NCI-H2196 treated with DMSO at 0.1 percent for 48 hours (cell line): ENCODE results near the gene IER5L.

Experiments
- DNase-seq: peaks from one replicate; lab custom pipeline; 2025; ENCODE audit not compliant: unreplicated experiment; lab: John Stamatoyannopoulos, UW

The IER5L gene

DNA sequence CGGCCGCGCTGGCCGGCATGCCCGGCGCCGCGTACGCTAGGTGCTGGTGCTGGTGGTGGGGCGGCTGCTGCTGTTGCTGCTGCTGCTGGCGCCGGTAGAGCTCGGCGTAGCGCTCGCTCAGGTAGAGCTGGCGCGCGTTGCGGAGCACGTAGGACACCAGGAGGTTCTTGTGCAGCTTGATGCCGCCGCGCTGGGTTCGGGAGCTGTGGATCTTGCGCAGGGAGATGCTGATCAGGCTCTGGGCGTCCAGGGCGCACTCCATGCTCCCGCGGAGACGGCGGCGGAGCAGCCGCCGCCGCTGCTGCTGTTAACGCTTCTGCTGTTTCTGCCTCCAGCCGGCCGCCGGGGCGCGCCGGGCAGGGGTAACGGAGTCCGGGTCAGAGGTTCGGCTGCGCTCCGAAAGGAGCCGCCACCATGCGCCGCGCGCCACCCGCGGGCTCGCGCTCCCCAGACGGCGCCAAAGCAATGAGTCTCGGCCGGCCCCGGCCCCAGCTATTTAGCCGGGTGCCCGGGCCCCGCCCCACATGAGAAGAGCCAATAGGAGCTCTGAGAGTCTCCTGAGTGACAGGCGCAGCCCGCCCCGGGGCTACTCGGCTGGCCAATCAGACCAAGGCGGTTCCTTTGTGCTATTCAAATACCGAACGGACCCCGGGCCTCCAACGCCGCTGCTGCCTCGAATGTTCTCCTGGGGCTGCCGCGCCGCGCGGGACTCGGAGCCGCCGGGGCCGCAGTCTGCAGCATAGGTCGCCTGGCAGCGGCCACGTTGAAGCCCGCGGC, at the start of gene IER5L:
TSS of gene IER5L (minus strand) at position 471 of the 777 bp plus-strand sequence. CDS start at position 262, 209 bp downstream.
- peak; percentile 96 for DNase-seq

DNA sequence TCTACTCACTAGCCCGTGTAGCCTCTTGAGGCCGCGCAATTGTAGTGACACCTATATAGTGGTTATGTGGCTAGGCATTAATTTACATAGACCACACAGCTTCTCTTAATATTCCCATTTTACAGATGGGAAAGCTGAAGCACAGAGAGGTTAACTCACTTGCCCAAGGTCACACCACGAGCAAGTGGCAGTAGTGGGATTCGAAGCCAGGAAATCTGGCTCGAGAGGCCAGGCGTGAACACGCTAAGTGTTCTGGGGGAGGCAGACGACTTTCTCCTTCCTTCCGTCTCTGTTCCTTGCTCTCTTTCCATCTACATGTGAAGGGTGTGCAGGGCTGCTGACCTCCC, 49.8 kb upstream of the IER5L start:
- DNase-seq: no peak

DNA sequence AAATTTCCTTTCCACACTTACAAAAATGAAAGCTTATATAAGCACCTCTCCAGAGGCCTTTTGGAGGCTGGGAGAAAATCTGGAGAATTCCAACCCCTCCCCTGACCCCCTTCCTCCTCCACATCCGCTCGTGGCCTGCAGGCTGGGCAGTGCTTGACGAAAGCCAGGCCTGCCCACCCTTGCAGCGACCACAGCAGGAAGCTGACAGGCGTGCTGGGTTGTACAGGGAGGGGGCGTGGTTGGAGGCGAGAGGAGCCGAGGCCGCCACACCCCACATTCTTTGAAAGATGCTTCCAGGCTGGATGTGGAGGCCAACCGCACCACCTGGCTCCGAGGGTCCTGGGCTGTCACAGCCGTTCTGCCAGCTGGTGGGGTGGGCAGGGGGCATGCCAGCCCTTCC, 47.8 kb upstream of the IER5L start:
- no peak for DNase-seq

DNA sequence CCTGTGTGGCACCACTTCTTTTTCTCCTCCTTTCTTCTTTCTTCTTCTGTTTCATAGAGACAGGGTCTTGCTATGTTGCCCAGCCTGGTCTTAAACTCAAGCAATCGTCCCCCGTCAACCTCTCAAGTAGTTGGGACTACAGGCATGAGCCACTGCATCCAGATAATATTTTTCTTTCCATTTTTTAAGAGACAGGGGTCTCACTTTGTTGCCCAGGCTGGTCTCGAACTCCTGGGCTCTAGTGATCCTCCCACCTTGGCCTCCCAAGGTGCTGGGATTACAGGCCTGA, 47.4 kb upstream of the IER5L start:
- DNase-seq: no peak

DNA sequence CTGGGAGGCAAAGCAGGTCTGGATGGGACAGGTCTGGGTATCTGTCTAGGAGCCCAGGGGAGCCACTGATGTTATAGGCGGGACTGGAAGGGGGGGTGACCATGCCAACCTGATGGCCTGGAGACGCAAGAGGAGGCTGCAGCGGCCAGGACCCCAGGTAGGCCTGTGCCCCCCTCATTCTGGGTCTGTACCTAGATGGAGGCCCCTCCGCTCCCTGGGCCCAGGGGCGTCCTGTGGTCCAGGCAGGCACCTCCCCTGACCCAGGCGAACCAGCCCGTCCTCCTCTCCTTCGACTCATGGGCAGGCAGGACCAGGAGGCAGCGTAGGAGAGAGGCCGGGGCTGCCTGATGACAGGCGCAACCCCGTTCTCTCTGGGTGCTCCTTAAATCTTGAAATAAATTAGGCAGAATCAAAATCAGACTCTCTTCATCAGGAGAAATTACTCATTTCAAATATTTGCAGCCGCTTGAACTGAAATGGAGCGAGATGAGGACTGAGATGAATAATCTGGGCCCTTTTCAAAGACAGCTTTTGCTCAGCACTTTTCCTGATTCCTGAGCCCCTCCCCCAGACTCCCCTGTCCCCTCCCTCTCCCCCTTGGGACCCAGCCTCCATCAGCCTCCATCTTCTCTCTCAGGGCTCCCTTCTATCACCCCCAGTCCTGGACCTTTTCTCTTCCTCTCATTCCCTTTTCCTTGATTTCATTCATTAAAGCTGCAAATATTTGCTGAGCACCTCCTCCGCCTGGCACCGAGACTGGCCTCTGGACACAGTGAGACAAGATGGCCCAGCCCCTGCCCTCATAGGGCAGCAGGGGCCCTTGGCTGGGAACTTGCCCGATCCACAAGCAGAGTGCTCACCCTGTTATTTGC, 46.8 kb upstream of the IER5L start:
- DNase-seq: no peak

DNA sequence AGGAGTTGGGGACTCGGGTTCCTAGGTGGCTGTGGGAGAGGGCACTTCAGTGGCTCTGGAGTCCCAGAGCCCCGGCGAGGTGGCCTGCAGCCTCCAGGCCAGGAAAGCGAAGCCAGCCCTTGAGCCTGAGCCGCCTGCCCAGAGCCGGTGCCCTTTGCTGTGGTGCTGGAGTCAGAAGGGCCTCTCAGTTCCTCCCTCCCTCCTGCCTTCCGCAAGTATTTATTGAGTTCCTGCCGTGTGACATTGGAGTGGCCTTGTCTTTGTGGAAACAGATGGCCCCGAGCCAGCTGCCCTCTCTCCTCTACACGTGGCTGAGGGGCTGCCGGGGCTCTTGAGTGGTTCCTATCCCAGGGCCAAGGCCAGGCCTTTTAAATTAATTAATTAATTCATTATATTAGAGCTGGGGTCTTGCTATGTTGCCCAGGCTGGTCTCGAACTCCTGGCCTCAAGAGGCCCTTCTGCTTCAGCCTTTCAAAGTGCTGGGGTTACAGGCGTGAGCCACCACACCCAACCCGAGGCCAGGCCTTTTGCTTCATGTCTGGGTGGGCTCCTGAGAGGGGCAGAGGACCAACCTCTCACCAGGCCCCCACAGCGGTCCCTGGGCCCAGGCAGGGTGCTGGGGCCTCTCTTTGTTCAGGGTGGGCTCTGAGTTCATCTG, 45.6 kb upstream of the IER5L start:
- no peak for DNase-seq

DNA sequence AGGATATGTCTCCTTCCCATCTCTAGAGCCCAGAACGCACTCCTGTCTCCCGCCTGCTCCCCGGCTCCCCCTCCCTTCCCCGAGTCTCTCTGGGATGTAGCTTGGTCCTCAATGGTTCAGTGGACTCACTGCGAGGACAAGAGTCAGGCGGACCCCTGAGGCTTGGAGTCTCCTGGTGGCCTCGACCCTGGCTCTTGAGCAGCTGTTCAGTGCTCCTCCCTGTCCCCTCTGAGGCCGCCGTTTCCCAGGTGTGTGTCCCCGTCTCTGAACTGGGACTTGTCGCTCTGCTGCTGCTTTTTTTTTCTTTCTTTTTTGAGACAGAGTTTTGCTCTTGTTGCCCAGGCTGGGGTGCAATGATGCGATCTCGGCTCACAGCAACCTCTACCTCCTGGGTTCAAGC, 44.8 kb upstream of the IER5L start:
- DNase-seq: no peak

DNA sequence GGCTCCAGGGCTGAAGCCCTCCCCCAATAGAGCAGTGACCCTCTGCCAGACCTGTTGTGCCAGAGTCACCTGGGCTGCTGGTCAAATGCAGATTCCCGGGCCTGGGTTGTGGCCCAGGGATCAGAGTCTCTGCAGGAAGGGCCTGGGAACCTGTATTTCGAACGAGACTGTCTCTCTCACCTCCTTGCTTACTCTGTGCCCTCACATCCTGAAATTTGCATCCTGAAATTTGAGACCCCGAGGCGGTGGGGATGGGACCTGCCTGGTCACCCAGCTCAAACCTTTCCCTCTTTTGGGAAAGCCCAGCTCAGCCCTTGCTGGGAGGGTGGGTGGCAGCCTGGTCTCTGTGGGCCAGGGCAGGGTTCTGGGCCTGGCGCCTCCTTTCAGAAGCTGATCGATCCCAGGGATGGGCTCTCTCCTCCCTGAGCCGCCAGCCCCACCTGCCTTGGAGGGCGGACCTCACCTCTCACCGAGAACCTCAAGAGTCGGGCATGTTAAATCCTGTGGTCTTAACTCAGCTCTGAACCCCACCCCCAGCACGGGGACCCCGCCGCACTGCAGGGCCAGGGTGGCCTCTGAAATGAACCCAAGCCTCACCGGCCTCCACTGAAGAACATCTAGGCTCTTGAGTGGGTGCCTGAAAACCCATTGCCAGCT, 44.0 kb upstream of the IER5L start:
- DNase-seq: no peak

DNA sequence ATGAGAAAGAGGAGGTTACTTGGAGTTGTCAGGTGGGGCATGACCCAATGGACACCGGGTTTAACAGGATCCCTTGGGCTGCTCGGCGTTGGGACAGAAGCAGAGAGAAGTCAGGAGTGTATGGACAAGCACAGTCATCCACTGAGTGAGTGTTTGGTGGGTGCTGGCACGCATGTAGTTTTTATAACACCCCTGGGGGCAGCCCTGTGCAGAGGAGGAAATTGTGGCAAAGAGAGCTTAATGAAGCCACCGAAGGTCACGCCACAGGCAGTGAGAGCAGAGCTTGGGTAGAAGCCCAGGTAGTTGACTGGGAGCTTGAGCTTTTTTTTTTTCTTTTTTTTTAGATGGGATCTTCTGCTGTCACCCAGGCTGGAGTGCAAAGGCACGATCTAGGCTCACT, 43.2 kb upstream of the IER5L start:
- DNase-seq: no peak

DNA sequence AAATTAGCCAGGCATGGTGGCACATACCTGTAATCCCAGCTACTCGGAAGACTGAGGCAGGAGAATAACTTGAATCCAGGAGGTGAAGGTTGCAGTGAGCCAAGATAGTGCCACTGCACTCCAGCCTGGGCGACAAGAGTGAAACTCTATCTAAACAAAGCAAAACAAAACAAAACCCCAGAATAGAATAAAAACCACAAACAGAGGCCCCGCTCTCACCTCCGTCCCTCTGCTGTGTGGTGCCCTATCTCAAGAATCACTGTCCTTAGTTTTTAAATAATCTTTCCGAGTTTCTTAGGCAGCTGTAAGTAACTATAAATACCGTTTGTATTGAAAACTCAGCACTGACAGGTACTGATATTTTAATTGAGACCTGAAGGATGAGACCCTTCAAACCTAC, 42.7 kb upstream of the IER5L start:
- no peak for DNase-seq

DNA sequence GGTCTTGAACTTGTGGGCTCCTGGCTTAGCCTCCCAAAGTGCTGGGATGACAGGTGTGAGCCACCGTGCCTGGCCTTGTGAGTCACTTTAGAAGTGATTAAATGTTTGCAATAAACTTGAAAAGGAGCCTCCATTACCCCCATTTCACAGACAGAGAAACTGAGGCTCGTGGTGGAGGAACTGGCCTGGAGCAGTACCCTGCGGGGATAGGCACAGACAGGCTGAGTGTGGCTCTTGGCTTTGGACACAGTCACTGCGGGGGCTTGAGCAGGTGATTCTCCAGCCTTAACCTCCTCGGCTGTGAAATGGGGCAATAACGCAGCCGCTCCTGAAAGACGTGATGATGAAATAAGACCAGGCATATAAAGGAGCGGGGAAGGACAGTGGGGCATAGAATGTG, 40.9 kb upstream of the IER5L start:
- no peak for DNase-seq

DNA sequence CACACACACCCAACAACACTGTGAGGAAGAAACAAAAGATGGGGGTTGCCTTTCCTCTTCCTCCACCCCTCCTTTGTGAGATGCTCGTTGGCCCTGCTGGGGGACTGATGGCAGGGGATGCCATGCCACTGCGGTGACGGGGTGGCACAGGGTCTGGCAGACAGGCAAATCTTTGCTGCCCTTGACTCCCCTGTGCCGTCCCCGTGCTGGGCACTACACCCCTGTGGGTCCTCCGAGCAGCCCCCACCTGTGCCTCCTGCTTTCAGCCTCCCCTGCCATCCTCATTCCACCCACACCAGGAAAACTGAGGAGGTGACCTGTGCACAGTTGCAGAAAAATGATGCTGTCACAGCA, 40.2 kb upstream of the IER5L start:
- DNase-seq: no peak

DNA sequence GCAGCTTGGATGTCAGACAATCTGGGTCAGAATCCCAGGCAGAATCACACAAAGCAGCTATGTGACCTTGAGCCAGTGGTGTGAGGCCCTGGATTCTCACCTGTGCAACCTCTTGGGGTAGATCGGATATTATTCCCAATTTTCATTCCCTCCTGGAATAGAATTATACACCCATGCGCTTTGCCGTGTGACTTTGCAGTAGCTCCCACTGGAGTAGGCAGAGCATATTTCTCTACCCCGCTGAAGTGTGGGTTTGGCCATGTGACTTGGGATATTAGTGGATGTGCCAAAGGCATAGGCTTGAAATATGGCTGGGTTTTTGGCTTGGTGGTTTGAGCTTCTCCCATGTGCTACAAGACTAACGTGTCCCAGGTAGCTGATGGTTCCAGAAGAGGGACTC, 35.5 kb upstream of the IER5L start:
- no peak for DNase-seq

DNA sequence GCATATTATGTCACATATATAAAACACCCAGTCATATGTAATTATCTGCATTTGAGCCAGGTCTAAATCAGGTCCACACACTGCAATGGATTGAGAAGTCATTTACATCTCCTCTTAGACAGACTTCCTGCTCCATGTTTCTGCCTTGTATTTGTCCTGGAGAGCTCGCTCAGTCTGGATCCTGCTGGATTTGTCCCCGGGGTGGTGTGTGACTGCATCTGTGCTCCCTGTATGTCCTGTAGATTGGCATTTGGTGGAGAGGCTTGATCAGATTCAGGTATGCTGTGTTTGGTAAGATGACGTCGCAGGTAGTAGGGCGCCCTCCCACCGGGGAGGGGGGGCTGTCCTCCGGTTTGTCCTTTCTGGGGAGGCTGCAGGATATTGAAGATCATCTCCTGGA, 33.6 kb upstream of the IER5L start:
- no peak for DNase-seq

DNA sequence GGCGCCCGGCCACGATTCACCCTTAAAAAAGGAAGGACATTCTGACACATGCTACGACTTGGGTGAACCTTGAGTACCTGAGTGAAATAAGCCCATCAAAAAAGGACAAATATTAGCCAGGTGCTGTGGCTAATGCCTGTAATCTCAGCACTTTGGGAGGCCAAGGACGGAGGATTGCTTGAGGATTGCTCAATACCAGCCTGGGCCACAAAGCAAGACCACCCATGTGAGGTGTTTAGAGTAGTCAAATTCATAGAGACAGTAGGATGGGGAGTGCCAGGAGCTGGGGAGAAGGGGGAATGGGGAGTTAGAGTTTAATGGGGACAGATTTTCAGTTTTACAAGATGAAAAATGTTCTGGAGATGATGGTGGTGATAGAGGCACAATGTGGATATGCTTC, 32.1 kb upstream of the IER5L start:
- no peak for DNase-seq

DNA sequence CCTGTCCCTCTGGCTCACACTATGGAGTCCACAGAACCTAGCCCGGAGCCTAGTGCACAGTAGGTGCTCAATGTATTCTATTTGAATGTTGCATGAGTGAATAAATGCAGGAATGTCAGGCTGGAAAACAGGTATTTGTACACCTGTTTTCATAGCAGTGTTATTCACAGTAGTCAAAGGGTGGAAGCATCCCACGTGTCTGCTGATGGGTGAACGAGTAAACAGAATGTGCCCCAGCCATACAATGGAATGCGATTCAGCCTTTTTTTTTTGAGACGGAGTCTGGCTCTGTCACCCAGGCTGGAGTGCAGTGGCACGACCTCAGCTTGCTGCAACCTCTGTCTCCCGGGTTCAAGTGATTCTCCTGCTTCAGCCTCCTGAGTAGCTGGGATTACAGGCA, 31.5 kb upstream of the IER5L start:
- no peak for DNase-seq

DNA sequence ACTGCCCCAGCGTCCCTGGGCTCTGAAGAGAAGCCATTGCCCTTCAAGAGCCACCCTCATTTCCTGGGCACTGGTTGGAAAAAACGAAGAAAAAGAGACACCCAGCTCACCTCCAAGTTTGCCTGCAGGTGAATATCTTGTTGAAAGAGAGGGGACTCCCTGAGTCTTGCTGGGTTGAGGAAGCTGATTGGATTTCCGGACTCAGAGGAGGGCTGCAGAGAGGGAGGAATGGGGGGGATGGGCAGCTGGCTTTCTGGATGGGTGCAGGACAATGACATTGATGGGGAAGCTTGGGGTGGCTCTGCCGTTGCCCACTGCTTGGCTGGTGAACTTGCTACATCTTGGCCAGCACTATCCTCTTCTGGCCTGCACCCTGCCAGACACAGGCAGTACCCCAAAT, 31.0 kb upstream of the IER5L start:
- DNase-seq: no peak

DNA sequence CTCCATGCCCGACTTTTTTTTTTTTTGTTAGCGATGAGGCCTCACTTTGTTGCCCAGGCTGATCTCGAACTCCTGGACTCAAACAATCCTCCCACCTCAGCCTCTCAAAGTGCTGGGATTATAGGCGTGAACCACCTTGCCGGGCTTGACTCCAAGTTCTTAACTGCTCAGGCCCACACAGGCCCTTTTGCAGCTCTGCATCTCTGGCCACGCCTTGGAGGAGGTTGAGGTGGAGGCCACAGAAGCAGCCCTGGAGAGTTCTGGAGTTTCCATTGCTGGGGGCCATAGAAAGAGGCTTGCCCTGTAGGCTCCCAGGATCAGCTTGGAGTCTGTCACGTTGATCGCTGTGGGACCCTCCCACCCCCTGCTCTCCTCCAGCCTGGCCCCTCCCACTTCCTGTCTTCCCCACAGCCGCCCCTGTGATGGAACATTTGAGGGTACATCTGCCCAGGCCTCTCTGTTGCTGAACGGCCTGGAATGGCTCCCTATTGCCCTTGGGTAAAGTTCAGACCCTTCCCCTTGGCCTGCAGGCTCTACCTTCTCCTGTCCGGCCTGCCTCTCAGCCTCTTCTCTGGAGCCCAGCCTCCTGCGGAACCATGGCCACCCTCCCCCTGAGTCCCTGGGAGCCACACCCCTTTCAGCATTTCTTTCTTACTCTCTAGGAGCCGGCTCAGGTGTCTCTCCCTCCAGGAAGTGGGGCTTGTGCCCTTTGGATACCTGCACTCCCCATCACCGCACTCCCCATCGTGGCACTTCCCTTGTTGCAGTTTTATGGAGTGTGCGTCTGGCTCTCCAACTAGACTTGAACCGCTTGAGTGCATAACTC, 30.4 kb upstream of the IER5L start:
- DNase-seq: no peak

DNA sequence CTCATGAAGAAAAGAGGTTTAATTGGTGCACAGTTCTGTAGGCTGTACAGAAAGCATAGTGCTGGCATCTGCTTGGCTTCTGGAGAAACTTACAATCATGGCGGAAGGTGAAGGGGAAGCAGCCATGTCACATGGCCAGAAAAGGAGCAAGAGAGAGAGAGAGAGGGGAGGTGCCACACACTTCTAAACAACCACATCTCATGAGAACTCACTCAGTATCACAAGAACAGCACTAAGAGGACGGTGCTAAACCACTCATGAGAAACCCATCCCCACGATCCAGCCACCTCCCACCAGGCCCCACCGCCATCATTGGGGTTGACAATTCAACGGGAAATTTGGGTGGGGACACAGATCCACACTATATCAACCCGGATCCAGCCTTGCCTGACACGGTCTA, 28.8 kb upstream of the IER5L start:
- DNase-seq: no peak

DNA sequence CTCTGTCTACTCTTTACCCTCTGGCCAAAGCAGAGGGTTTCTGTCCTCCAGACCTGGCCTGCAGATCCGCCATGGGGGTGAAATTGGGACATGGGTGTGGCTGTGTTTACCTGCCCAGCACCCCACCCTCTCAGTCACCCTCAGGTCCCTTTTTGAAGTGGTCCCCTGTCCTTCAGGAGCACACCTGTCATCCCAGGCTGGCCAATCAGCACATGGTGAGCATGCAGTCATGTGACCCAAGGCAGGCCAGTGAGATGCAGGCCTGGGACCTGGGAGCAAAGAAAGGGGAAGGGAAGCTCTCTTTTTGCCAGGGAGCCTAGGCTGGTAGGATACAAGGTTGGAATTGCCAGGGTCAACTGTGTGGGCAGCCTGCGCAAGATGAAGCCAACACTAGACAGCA, 28.3 kb upstream of the IER5L start:
- DNase-seq: no peak

DNA sequence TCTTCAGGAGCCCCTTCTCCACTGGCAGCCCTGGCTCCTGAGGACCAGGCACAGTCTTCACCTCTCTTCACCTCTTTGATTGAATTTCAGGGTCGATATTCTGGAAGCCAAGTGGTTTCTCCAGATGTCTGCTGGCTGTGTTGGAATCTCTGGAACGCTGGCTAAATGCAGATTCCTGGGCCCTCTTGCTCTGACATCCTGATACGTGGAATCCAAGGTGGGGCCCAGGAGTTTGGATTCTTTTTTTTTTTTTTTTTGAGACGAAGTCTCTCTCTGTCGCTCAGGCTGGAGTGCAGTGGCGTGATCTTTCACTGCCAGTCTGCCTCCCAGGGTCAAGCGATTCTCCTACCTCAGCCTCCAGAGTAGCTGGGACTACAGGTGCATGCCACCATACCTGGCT, 26.8 kb upstream of the IER5L start:
- no peak for DNase-seq
